Measurements from ENCODE around the gene WHRN. TPM values are rescaled to one million over a fixed set of nuclear protein-coding genes. Genes with fewer than 3 reads are reported as not detected.
A peak's percentile ranks its signal among the peaks of the same experiment; 100 is the strongest.

The WHRN gene
- total and polyA plus RNA-seq, 2 experiments from 2014 or later, result 8.3 to 8.9 TPM

DNA sequence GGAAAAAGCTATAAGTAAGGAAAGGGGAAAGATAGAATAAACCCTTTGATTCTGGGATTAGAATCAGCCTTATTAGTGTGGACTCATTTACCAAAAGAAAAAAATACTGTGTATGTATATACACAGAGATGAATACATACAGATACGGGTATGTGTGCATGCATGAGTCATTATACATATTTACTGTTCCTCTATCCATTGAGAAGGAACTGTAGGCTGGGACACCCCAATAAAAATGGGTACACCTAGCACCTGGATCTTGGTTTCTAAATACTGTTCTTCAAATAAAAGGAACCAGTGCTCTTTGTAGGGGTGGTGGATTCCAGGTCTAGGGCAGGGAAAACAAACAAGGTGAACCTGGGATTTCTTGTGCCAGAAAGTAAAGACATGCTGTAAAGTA is 48.3 kb downstream of the WHRN start (continued):
- TF ChIP-seq, protein P1, sequence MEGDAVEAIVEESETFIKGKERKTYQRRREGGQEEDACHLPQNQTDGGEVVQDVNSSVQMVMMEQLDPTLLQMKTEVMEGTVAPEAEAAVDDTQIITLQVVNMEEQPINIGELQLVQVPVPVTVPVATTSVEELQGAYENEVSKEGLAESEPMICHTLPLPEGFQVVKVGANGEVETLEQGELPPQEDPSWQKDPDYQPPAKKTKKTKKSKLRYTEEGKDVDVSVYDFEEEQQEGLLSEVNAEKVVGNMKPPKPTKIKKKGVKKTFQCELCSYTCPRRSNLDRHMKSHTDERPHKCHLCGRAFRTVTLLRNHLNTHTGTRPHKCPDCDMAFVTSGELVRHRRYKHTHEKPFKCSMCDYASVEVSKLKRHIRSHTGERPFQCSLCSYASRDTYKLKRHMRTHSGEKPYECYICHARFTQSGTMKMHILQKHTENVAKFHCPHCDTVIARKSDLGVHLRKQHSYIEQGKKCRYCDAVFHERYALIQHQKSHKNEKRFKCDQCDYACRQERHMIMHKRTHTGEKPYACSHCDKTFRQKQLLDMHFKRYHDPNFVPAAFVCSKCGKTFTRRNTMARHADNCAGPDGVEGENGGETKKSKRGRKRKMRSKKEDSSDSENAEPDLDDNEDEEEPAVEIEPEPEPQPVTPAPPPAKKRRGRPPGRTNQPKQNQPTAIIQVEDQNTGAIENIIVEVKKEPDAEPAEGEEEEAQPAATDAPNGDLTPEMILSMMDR (conservative IDR thresholded peaks at IDR 0.05; ENCODE audit: low read depth in 2 of 2), result no peak
- TF ChIP-seq POLR2AphosphoS5 (IDR thresholded peaks at IDR 0.05; ENCODE audit: low read depth), result no peak
- TF ChIP-seq CREB1 (CRISPR knock-in tag; IDR thresholded peaks at IDR 0.05; ENCODE audit: low read depth), result no peak
- no peak for TF ChIP-seq ZNF114 (CRISPR knock-in tag; IDR thresholded peaks at IDR 0.05)

DNA sequence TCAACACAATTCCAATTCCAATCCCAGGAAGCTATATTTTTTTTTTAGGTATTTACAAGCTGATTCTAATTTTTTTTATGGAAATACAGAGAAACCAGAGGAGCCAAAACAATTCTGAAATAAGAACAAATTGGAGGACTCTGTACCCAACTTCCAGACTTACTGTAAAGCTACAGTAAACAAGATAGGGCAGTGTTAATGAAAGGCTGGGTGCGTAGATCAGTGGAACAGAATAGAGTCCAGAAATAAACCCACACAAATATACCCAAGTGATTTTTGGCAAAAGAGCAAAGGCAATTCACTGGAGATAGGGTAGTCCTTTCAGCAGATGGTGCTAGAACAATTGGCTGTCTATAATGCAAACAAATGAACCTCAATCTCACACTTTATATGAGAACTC is 50.6 kb downstream of the WHRN start:
- Histone ChIP-seq H3K4me1 (ENCODE audit: insufficient read depth) (peaks cover 19% of the 10 kb centered on the region), H3K4me3 (no peak overlapping the region), H4K20me1 (replicated peaks; ENCODE audit: insufficient read depth) (no peaks in the 10 kb centered on the region), H3K27ac (ENCODE audit: low read depth) (no peak overlapping the region), H3K9me2 (ENCODE audit: insufficient read depth) (no peaks in the 10 kb centered on the region), H3K36me3 (ENCODE audit: insufficient read depth) (no peaks in the 10 kb centered on the region), H3K4me2 (no peak overlapping the region), H2AFZ (no peak overlapping the region), H3F3A (replicated peaks; ENCODE audit: low read depth) (no peaks in the 10 kb centered on the region), H3K79me2 (replicated peaks; ENCODE audit: insufficient read depth) (no peaks in the 10 kb centered on the region), H3K27me3 (ENCODE audit: insufficient read depth) (no peaks in the 10 kb centered on the region)
- Mint-ChIP-seq H3K27ac (no peak overlapping the region), H3K4me1 (peaks cover 10% of the 10 kb centered on the region), H3K36me3 (ENCODE audit: low read depth) (no peaks in the 10 kb centered on the region), H3K9me3 (no peaks in the 10 kb centered on the region), H3K4me3 (no peak overlapping the region), H3K27me3 (ENCODE audit: insufficient read depth, low read depth, poor library complexity) (peaks cover under 1% of the 10 kb centered on the region)
- TF ChIP-seq, protein P2, sequence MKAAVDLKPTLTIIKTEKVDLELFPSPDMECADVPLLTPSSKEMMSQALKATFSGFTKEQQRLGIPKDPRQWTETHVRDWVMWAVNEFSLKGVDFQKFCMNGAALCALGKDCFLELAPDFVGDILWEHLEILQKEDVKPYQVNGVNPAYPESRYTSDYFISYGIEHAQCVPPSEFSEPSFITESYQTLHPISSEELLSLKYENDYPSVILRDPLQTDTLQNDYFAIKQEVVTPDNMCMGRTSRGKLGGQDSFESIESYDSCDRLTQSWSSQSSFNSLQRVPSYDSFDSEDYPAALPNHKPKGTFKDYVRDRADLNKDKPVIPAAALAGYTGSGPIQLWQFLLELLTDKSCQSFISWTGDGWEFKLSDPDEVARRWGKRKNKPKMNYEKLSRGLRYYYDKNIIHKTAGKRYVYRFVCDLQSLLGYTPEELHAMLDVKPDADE (IDR thresholded peaks at IDR 0.05), result no peak
- TF ChIP-seq STAT1 (IDR thresholded peaks at IDR 0.05; ENCODE audit: unreplicated experiment), result no peak
- TF ChIP-seq ZNF331 (CRISPR knock-in tag; IDR thresholded peaks at IDR 0.05; ENCODE audit: low read depth), result no peak
- DNase-seq (ENCODE audit: low spot score), result no peak
- no peak for ATAC-seq

DNA sequence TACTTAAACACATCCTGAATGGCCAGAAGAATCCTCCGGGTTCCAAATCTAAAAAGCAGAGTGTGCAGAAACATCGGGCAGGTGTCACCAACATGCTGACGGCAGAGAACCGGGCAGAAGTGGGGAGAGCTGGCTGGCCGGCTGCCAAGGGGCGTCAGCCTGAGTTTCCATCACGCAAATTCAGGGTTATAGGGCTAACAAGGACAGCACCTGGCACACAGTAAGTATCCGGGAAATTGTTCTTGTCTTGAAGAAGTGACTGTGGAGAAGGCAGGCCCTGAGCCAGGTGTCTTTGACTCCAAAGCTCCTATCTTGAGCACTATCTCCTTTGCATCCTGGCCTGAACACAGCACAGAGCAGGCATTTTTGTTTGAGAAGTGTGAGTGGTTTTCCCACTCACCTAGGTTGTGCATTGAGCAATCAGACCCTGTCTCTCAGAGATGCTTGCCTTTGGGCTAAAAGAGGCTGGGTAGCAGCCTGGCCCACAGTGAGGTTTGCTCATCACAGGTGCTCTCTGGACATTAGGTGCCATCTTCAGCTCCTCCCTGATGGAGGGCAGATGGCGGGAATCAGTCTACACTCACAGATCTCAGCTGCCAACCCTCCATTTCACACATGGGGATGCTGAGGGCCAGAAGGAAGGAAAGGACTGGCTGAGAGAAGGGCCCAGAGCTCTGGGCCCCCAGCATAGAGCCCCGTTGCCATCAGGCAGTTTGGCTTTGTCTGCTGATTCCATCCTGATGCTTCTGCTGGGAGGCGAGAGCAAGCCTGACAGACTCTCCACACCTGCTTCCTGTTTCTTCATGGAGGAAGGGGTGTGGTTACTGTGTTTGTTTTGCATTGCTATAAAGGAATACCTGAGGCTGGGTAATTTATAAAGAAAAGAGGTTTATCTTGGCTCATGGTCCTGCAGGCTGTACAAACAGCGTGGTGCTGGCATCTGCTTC is 52.8 kb downstream of the WHRN start:
- Histone ChIP-seq H3K4me2 (no peak overlapping the region), H3K27me3 (ENCODE audit: insufficient read depth) (no peaks in the 10 kb centered on the region), H3K9me2 (ENCODE audit: insufficient read depth) (no peaks in the 10 kb centered on the region), H3K79me2 (replicated peaks; ENCODE audit: insufficient read depth) (no peaks in the 10 kb centered on the region), H4K20me1 (replicated peaks; ENCODE audit: insufficient read depth) (no peaks in the 10 kb centered on the region), H2AFZ (no peak overlapping the region; the same call in 1 of the 2 replicates), H3K27ac (ENCODE audit: low read depth) (no peak overlapping the region), H3K36me3 (ENCODE audit: insufficient read depth) (no peaks in the 10 kb centered on the region), H3F3A (replicated peaks; ENCODE audit: low read depth) (no peaks in the 10 kb centered on the region), H3K4me3 (no peak overlapping the region), H3K4me1 (ENCODE audit: insufficient read depth) (peaks cover 20% of the 10 kb centered on the region)
- H3K27me3 Mint-ChIP-seq (ENCODE audit: insufficient read depth, low read depth, poor library complexity), result no peaks in the 10 kb centered on the region
- ATAC-seq, result no peak
- H3K4me3 Mint-ChIP-seq, result no peak overlapping the region
- H3K27ac Mint-ChIP-seq, result no peak overlapping the region
- DNase-seq (ENCODE audit: low spot score), result peak; percentile 32
- no peaks in the 10 kb centered on the region for H3K9me3 Mint-ChIP-seq
- H3K4me1 Mint-ChIP-seq, result peaks cover 12% of the 10 kb centered on the region
- H3K36me3 Mint-ChIP-seq (ENCODE audit: low read depth), result no peaks in the 10 kb centered on the region
- TF ChIP-seq, protein P3, sequence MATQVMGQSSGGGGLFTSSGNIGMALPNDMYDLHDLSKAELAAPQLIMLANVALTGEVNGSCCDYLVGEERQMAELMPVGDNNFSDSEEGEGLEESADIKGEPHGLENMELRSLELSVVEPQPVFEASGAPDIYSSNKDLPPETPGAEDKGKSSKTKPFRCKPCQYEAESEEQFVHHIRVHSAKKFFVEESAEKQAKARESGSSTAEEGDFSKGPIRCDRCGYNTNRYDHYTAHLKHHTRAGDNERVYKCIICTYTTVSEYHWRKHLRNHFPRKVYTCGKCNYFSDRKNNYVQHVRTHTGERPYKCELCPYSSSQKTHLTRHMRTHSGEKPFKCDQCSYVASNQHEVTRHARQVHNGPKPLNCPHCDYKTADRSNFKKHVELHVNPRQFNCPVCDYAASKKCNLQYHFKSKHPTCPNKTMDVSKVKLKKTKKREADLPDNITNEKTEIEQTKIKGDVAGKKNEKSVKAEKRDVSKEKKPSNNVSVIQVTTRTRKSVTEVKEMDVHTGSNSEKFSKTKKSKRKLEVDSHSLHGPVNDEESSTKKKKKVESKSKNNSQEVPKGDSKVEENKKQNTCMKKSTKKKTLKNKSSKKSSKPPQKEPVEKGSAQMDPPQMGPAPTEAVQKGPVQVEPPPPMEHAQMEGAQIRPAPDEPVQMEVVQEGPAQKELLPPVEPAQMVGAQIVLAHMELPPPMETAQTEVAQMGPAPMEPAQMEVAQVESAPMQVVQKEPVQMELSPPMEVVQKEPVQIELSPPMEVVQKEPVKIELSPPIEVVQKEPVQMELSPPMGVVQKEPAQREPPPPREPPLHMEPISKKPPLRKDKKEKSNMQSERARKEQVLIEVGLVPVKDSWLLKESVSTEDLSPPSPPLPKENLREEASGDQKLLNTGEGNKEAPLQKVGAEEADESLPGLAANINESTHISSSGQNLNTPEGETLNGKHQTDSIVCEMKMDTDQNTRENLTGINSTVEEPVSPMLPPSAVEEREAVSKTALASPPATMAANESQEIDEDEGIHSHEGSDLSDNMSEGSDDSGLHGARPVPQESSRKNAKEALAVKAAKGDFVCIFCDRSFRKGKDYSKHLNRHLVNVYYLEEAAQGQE (IDR thresholded peaks at IDR 0.05; ENCODE audit: unreplicated experiment), result no peak
- TF ChIP-seq EZH2phosphoT487 (IDR thresholded peaks at IDR 0.05; ENCODE audit: unreplicated experiment), result no peak
- TF ChIP-seq, protein P1 (conservative IDR thresholded peaks at IDR 0.05; ENCODE audit: low read depth in 2 of 2), result no peak
- TF ChIP-seq CREB1 (CRISPR knock-in tag; IDR thresholded peaks at IDR 0.05; ENCODE audit: low read depth), result no peak

Measured in GM23338 (cell line).